Smooth muscle cell of the umbilical artery (primary cell): ENCODE measurements around the gene POT1. TPM values are rescaled to one million over a fixed set of nuclear protein-coding genes. Genes with fewer than 3 reads are reported as not detected.

ENCODE experiments used
- total RNA-seq: library from RNA; depleted of rRNA; stranded (reverse); fragments of >200 nt; gene quantifications from 2 replicates; pipeline ENCODE4 v1.2.3, GENCODE V29; 2014

Gene POT1, protein sequence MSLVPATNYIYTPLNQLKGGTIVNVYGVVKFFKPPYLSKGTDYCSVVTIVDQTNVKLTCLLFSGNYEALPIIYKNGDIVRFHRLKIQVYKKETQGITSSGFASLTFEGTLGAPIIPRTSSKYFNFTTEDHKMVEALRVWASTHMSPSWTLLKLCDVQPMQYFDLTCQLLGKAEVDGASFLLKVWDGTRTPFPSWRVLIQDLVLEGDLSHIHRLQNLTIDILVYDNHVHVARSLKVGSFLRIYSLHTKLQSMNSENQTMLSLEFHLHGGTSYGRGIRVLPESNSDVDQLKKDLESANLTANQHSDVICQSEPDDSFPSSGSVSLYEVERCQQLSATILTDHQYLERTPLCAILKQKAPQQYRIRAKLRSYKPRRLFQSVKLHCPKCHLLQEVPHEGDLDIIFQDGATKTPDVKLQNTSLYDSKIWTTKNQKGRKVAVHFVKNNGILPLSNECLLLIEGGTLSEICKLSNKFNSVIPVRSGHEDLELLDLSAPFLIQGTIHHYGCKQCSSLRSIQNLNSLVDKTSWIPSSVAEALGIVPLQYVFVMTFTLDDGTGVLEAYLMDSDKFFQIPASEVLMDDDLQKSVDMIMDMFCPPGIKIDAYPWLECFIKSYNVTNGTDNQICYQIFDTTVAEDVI
- total RNA-seq, result 33.3 and 34.4 TPM in 2 replicates

DNA sequence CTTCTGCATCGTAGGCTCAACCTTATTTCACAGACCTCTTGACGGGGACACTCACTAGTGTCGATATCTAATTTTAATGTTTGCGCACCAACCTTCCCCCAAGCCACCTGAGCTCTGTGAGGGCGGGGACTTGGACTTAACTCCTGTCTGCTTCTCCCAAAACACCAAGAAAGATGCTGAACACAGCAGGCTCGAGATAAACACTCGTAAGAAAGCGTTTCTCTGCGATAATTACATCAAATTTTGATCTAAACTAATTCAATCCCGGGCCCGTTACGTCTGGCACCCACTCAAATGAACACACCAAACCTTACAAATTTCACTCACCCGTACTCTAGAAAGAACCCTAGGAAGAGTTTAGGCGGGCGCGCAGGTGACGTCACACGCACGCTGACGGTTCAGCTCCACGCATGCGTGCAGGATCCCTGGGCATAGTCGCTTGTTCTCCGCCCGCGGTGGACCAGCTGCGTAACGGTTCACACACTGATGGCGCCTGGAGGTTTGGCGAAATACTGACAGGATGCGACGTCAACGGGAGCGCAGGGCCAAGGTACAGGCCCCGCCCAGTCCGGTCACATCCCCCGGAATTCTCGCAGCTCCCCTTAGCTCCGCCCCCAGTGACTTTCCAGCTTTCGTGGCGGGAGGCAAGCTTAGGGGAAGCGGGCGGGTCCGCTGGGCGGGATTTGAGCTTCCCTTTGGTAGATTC, at the start of gene POT1:
TSS of gene POT1 (minus strand) at position 359 of the 706 bp plus-strand sequence. CDS start 32,652 bp downstream, outside the sequence.

Other genes starting within 250 kb of the POT1 start
- 0.23 and 0.30 TPM in 2 replicates for gene GPR37, start 164.0 kb downstream of the POT1 start, total RNA-seq